ENCODE data around the gene FOXN1.

Gene FOXN1

DNA sequence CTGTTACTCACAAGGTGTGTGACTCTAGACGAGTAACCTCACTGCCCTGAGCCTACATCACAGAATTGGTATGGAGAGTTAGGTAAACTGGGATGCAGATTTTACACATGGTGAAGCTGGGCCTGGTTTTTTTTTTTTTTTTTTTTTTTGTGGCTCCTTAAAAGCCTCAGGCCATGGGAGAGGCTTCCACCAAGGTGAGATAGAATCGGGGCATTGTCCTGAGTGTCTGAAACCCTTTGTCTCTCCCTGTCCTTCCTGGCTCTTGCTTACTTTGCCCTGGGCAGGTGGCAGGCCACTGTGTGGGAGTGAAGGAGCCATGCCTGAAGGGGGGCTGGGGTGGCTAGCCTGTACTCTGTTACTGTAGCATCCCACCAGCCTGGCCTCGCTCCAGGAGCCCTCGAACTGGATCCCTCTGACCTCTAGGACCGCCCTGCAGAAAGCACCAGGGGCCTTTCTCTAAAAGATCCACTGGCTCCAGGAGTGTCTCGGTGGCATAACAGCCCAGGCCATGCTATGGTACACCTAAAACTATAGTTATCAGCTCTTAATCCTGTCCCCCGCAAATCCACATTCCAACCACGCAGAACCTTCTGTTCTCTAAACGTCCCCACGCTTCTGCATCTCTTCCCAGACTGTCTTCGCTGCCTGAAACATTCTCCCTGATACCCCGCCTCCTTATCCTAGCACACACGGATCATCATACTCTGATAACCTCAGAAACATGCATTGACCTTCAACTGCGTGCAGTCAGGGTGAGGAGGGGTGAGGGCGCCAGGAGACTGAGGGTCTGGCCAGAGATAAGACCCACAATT, 34.4 kb upstream of the FOXN1 start:
- H4K8ac ChIP-seq (ENCODE audit: low read depth, low read length), result no peak overlapping the region
- H2AK5ac ChIP-seq (ENCODE audit: low read length), result no peak overlapping the region
- H3K27me3 ChIP-seq (ENCODE audit: insufficient read depth, low read length), result no peaks in the 10 kb centered on the region
- no peak overlapping the region for H2BK12ac ChIP-seq (ENCODE audit: low read length)
- DNase-seq, result peak; percentile 54 to 86
- H3K36me3 ChIP-seq (ENCODE audit: control insufficient read depth in 1 of 2, insufficient read depth in 2 of 2, low read length in 2 of 2), result no peaks in the 10 kb centered on the region
- H3K27ac ChIP-seq (ENCODE audit: low read depth, low read length), result no peak overlapping the region
- no peaks in the 10 kb centered on the region for H3K79me2 ChIP-seq (ENCODE audit: control insufficient read depth, insufficient read depth, low read length, poor library complexity)
- H3K9ac ChIP-seq (ENCODE audit: low read length), result no peak overlapping the region
- no peak overlapping the region for H4K12ac ChIP-seq (ENCODE audit: low read depth, low read length)
- no peak overlapping the region for H3K14ac ChIP-seq (ENCODE audit: low read length)
- H2BK5ac ChIP-seq (ENCODE audit: low read depth, low read length, poor library complexity), result no peak overlapping the region
- H3K23ac ChIP-seq (ENCODE audit: low read length), result no peak overlapping the region
- H3K4ac ChIP-seq (ENCODE audit: low read depth, low read length), result no peak overlapping the region
- no CpG with 5 or more reads among the region's 15 CpGs for WGBS (ENCODE audit: extremely low coverage, insufficient coverage, insufficient read length)
- H3K79me1 ChIP-seq (ENCODE audit: low read length), result no peaks in the 10 kb centered on the region
- H3K4me3 ChIP-seq (ENCODE audit: low read depth, low read length), result no peak overlapping the region
- no peak overlapping the region for H3K18ac ChIP-seq (ENCODE audit: low read length)
- H2AFZ ChIP-seq (ENCODE audit: insufficient read depth, low read length, poor library complexity), result no peak overlapping the region
- H3K9me3 ChIP-seq (ENCODE audit: insufficient read depth, low read depth, low read length), result no peaks in the 10 kb centered on the region
- H4K91ac ChIP-seq (ENCODE audit: low read depth, low read length), result no peak overlapping the region
- no peak overlapping the region for H3K4me2 ChIP-seq (ENCODE audit: low read length)
- H2BK120ac ChIP-seq (ENCODE audit: insufficient read depth, low read length, poor library complexity), result no peak overlapping the region
- H3K4me1 ChIP-seq (ENCODE audit: control insufficient read depth in 1 of 2, insufficient read depth in 2 of 2, low read length in 2 of 2), result peaks cover 2 to 4% of the 10 kb centered on the region in 2 experiments

DNA sequence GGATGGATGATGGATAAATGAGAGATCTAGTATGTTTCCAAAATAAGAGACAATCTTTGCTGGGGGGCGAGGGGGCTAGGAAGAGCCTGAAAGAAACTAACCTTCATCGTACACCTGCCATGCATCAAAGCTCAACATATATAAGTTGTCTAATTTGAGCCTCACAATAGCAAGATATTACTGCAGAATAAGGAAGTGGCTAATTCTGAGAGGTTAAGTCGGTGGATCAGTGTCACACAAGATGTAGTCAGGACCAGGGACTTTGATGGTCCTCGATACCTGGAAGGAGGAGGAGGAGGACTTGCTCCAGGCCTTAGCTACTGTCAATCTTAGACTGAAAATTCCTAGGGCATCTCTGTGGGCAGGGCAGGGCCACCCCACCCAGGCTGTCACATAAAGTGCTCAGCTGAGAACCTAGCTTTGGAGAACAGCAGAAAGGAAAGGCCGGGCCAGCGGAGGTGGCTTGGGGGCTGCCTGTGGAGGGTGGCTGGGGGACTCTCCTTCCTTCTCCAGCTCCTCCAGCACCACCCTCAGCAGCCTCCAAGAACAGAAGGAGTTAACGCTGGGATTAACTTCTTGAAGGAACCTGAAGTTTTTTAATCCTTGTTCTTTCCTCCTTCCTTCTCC, 33.2 kb upstream of the FOXN1 start:
- no peaks in the 10 kb centered on the region for H3K9me3 ChIP-seq (ENCODE audit: insufficient read depth, low read depth, low read length)
- no peak overlapping the region for H3K23ac ChIP-seq (ENCODE audit: low read length)
- H3K9ac ChIP-seq (ENCODE audit: low read length), result no peak overlapping the region
- no peak overlapping the region for H4K8ac ChIP-seq (ENCODE audit: low read depth, low read length)
- H4K12ac ChIP-seq (ENCODE audit: low read depth, low read length), result no peak overlapping the region
- H3K18ac ChIP-seq (ENCODE audit: low read length), result no peak overlapping the region
- no peak overlapping the region for H4K91ac ChIP-seq (ENCODE audit: low read depth, low read length)
- no peak overlapping the region for H3K4ac ChIP-seq (ENCODE audit: low read depth, low read length)
- no peak overlapping the region for H3K4me3 ChIP-seq (ENCODE audit: low read depth, low read length)
- no peak overlapping the region for H3K4me2 ChIP-seq (ENCODE audit: low read length)
- no peak overlapping the region for H2BK120ac ChIP-seq (ENCODE audit: insufficient read depth, low read length, poor library complexity)
- no peak overlapping the region for H3K14ac ChIP-seq (ENCODE audit: low read length)
- H3K79me2 ChIP-seq (ENCODE audit: control insufficient read depth, insufficient read depth, low read length, poor library complexity), result no peaks in the 10 kb centered on the region
- H2AK5ac ChIP-seq (ENCODE audit: low read length), result no peak overlapping the region
- no CpG with 5 or more reads among the region's 7 CpGs for WGBS (ENCODE audit: extremely low coverage, insufficient coverage, insufficient read length)
- no peak overlapping the region for H2BK5ac ChIP-seq (ENCODE audit: low read depth, low read length, poor library complexity)
- H3K36me3 ChIP-seq (ENCODE audit: control insufficient read depth in 1 of 2, insufficient read depth in 2 of 2, low read length in 2 of 2), result no peaks in the 10 kb centered on the region
- peaks cover 2 to 4% of the 10 kb centered on the region in 2 experiments for H3K4me1 ChIP-seq (ENCODE audit: control insufficient read depth in 1 of 2, insufficient read depth in 2 of 2, low read length in 2 of 2)
- no peak overlapping the region for H2BK12ac ChIP-seq (ENCODE audit: low read length)
- H3K27ac ChIP-seq (ENCODE audit: low read depth, low read length), result no peak overlapping the region
- no peak overlapping the region for H2AFZ ChIP-seq (ENCODE audit: insufficient read depth, low read length, poor library complexity)
- no peaks in the 10 kb centered on the region for H3K27me3 ChIP-seq (ENCODE audit: insufficient read depth, low read length)
- DNase-seq, result no peak
- no peaks in the 10 kb centered on the region for H3K79me1 ChIP-seq (ENCODE audit: low read length)

DNA sequence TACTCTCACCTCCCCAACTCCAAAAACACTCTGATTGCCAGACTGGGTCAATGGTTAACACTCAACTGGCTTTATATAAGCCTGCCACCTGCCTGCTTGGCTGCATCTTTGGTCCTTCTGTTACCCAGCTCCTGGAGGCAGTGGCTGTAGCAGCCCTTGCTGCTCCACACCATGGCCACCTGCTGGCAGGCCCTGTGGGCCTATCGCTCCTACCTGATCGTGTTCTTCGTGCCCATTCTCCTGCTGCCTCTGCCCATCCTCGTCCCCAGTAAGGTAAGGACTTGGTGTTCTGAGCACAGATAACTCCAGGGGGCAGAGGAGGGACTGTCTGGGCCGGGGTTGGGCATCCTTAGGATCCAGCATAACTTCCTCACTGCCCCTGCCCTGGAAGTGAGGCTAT, 32.6 kb upstream of the FOXN1 start, which contains the start of gene SLC13A2:
Gene SLC13A2 (plus strand): TSS at position 103 of the 400 bp plus-strand sequence. CDS start 69 bp downstream, at position 172.
- Histone ChIP-seq H3K79me2 (ENCODE audit: control insufficient read depth, insufficient read depth, low read length, poor library complexity) (no peaks in the 10 kb centered on the region), H2BK5ac (ENCODE audit: low read depth, low read length, poor library complexity) (no peak within 1 kb of the TSS), H3K27ac (ENCODE audit: low read depth, low read length) (no peak within 1 kb of the TSS), H3K4ac (ENCODE audit: low read depth, low read length) (no peak within 1 kb of the TSS), H2AK5ac (ENCODE audit: low read length) (no peak within 1 kb of the TSS), H3K4me2 (ENCODE audit: low read length) (no peak within 1 kb of the TSS), H4K91ac (ENCODE audit: low read depth, low read length) (no peak within 1 kb of the TSS), H3K27me3 (ENCODE audit: insufficient read depth, low read length) (no peaks in the 10 kb centered on the region), H3K4me1 (ENCODE audit: control insufficient read depth in 1 of 2, insufficient read depth in 2 of 2, low read length in 2 of 2) (peaks cover 2 to 4% of the 10 kb centered on the region in 2 experiments), H4K8ac (ENCODE audit: low read depth, low read length) (no peak within 1 kb of the TSS), H3K18ac (ENCODE audit: low read length) (no peak within 1 kb of the TSS), H3K4me3 (ENCODE audit: low read depth, low read length) (no peak within 1 kb of the TSS), H3K9ac (ENCODE audit: low read length) (no peak within 1 kb of the TSS), H2BK120ac (ENCODE audit: insufficient read depth, low read length, poor library complexity) (no peak within 1 kb of the TSS), H3K14ac (ENCODE audit: low read length) (no peak within 1 kb of the TSS), H2AFZ (ENCODE audit: insufficient read depth, low read length, poor library complexity) (no peak within 1 kb of the TSS), H3K9me3 (ENCODE audit: insufficient read depth, low read depth, low read length) (peaks cover 1% of the 10 kb centered on the region), H3K36me3 (ENCODE audit: control insufficient read depth in 1 of 2, insufficient read depth in 2 of 2, low read length in 2 of 2) (no peaks in the 10 kb centered on the region), H3K79me1 (ENCODE audit: low read length) (no peaks in the 10 kb centered on the region), H2BK12ac (ENCODE audit: low read length) (no peak within 1 kb of the TSS), H3K23ac (ENCODE audit: low read length) (no peak within 1 kb of the TSS), H4K12ac (ENCODE audit: low read depth, low read length) (no peak within 1 kb of the TSS)
- DNase-seq, result no peak
- no CpG with 5 or more reads among the region's 5 CpGs for WGBS (ENCODE audit: extremely low coverage, insufficient coverage, insufficient read length)

DNA sequence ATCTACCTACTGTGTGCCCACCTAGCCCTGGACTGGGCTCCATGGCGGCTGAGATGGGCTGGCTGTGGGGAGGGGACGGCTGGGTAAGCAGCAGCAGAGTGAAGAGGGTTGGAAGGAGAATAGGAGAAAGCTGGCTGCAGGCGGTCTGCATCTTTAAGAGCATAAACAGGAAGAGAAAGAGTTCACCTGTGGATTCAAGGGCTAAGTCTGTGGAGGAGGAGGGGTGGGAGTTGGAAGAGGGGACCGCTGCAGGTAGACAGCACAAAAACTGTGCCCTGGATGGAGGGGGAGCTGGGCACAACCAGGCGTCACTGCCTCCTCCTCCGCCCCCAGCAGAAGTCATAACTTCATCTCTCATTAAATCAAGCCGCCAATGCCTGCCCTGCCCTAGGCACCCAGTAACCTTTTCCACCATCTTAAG, 32.0 kb upstream of the FOXN1 start:
- peaks cover 2 to 4% of the 10 kb centered on the region in 2 experiments for H3K4me1 ChIP-seq (ENCODE audit: control insufficient read depth in 1 of 2, insufficient read depth in 2 of 2, low read length in 2 of 2)
- no peaks in the 10 kb centered on the region for H3K79me1 ChIP-seq (ENCODE audit: low read length)
- H4K12ac ChIP-seq (ENCODE audit: low read depth, low read length), result no peak overlapping the region
- H2AK5ac ChIP-seq (ENCODE audit: low read length), result no peak overlapping the region
- H3K79me2 ChIP-seq (ENCODE audit: control insufficient read depth, insufficient read depth, low read length, poor library complexity), result no peaks in the 10 kb centered on the region
- H2BK5ac ChIP-seq (ENCODE audit: low read depth, low read length, poor library complexity), result no peak overlapping the region
- no peaks in the 10 kb centered on the region for H3K27me3 ChIP-seq (ENCODE audit: insufficient read depth, low read length)
- no peak for DNase-seq
- peaks cover 2% of the 10 kb centered on the region for H3K9me3 ChIP-seq (ENCODE audit: insufficient read depth, low read depth, low read length)
- H3K9ac ChIP-seq (ENCODE audit: low read length), result no peak overlapping the region
- H2BK12ac ChIP-seq (ENCODE audit: low read length), result no peak overlapping the region
- H3K23ac ChIP-seq (ENCODE audit: low read length), result no peak overlapping the region
- no peak overlapping the region for H4K8ac ChIP-seq (ENCODE audit: low read depth, low read length)
- no peak overlapping the region for H3K27ac ChIP-seq (ENCODE audit: low read depth, low read length)
- no peak overlapping the region for H3K14ac ChIP-seq (ENCODE audit: low read length)
- no peak overlapping the region for H3K4me2 ChIP-seq (ENCODE audit: low read length)
- no peak overlapping the region for H2BK120ac ChIP-seq (ENCODE audit: insufficient read depth, low read length, poor library complexity)
- no CpG with 5 or more reads among the region's 7 CpGs for WGBS (ENCODE audit: extremely low coverage, insufficient coverage, insufficient read length)
- no peak overlapping the region for H3K4me3 ChIP-seq (ENCODE audit: low read depth, low read length)
- H3K4ac ChIP-seq (ENCODE audit: low read depth, low read length), result no peak overlapping the region
- no peaks in the 10 kb centered on the region for H3K36me3 ChIP-seq (ENCODE audit: control insufficient read depth in 1 of 2, insufficient read depth in 2 of 2, low read length in 2 of 2)
- no peak overlapping the region for H3K18ac ChIP-seq (ENCODE audit: low read length)
- H2AFZ ChIP-seq (ENCODE audit: insufficient read depth, low read length, poor library complexity), result no peak overlapping the region
- no peak overlapping the region for H4K91ac ChIP-seq (ENCODE audit: low read depth, low read length)

Measured in trophoblast cell (in vitro differentiated cells and primary cell).